RWPE1 (cell line): ENCODE data around the gene FRMD4A.
A peak's percentile ranks its signal among the peaks of the same experiment; 100 is the strongest.

ENCODE experiments used
- CTCF ChIA-PET: fragments of 350-600 bp; sonication (Branson Sonifier 250); formaldehyde crosslinking; extraction: SDS; loops from one replicate; lab custom pipeline; 2021; lab: Yijun Ruan, JAX
- POLR2A ChIA-PET: fragments of 400-600 bp; formaldehyde crosslinking; extraction: SDS; loops from one replicate; lab custom pipeline; 2020; ENCODE audit warnings: antibody characterized with exemption; ENCODE audit not compliant: low non-redundant PET; lab: Yijun Ruan, JAX
- DNase-seq: peaks from one replicate; pipeline ENCODE4 v3.0.0; 2012; ENCODE audit warnings: low spot score
- H3K27ac ChIP-seq: fragments of 450-650 bp; 2 replicates; pipeline ENCODE4 v1.5.1; 2017
- CTCF ChIP-seq: fragments of 450-650 bp; conservative IDR thresholded peaks from 2 replicates; pipeline ENCODE4 v1.5.1; 2017; ENCODE audit warnings: low read depth, mild to moderate bottlenecking

FRMD4A gene

GRCh38 chr10:13686331-13686752, 644.4 kb downstream of the FRMD4A start:
- ChIA-PET CTCF (no interaction called here), POLR2A (no interaction called here)
- DNase-seq: no peak
- peak overlapping the region; percentile 73 for H3K27ac ChIP-seq
- TF ChIP-seq CTCF: no peak

- peak overlapping the region; percentile 73 for H3K27ac ChIP-seq
- no peak for DNase-seq
- no peak for TF ChIP-seq CTCF
- CTCF ChIA-PET: no interaction called here
- POLR2A ChIA-PET: interaction anchor here (0.5 kb wide), 1 partner anchor 26 kb away, joined by 4 read pairs; no protein-coding TSS in a partner anchor
Observed at GRCh38 chr10:13685885-13686284, 644.8 kb downstream of the FRMD4A start.

- no peak for DNase-seq
- POLR2A ChIA-PET: no interaction called here
- TF ChIP-seq CTCF: no peak
- CTCF ChIA-PET: no interaction called here
- H3K27ac ChIP-seq: no peak overlapping the region
Observed at GRCh38 chr10:13684806-13685482, 645.8 kb downstream of the FRMD4A start.

GRCh38 chr10:13684252-13684791, 646.4 kb downstream of the FRMD4A start:
- TF ChIP-seq CTCF: no peak

GRCh38 chr10:13683017-13683416, 647.7 kb downstream of the FRMD4A start:
- H3K27ac ChIP-seq: no peak overlapping the region
- TF ChIP-seq CTCF: no peak
- no peak for DNase-seq
- ChIA-PET CTCF (no interaction called here), POLR2A (no interaction called here)

More at GRCh38 chr10:13684252-13684791, 646.4 kb downstream of the FRMD4A start:
- DNase-seq: no peak
- peak overlapping the region; percentile 38; the same call in 1 of the 2 replicates for H3K27ac ChIP-seq
- ChIA-PET POLR2A (no interaction called here), CTCF (no interaction called here)

- no peak overlapping the region for H3K27ac ChIP-seq
- no peak for DNase-seq
- no peak for TF ChIP-seq CTCF
- CTCF ChIA-PET: interaction anchor here (0.7 kb wide), 1 partner anchor 36 kb away, joined by 3 read pairs; no protein-coding TSS in a partner anchor
- POLR2A ChIA-PET: no interaction called here
Observed at GRCh38 chr10:13681960-13682359, 648.8 kb downstream of the FRMD4A start.
